Endodermal cell (in vitro differentiated cells): ENCODE results near the gene PDE5A. TPM values are rescaled to one million over a fixed set of nuclear protein-coding genes. Genes with fewer than 3 reads are reported as not detected.

Experiments used
- DNase-seq: peaks from one replicate; pipeline ENCODE4 v3.0.0-alpha.2; 2017
- H3K27ac ChIP-seq: 2 replicates; pipeline ENCODE4 v1.5.1; 2013; ENCODE audit warnings: mild to moderate bottlenecking, low read depth, low read length, moderate library complexity
- H3K27me3 ChIP-seq: 2 replicates; pipeline ENCODE4 v1.6.1; 2013; ENCODE audit warnings: mild to moderate bottlenecking, low read length, moderate library complexity; ENCODE audit not compliant: insufficient read depth, control insufficient read depth, poor library complexity, severe bottlenecking
- H3K36me3 ChIP-seq: 2 replicates; pipeline ENCODE4 v1.7.0; 2013; ENCODE audit warnings: mild to moderate bottlenecking, low read length, moderate library complexity; ENCODE audit not compliant: control insufficient read depth, insufficient read depth
- H3K4me1 ChIP-seq: one replicate; pipeline ENCODE4 v1.7.0; 2013; ENCODE audit warnings: low read length; ENCODE audit not compliant: control insufficient read depth, insufficient read depth
- H3K4me3 ChIP-seq: 2 replicates; pipeline ENCODE4 v1.5.1; 2013; ENCODE audit warnings: mild to moderate bottlenecking, low read length, moderate library complexity
- H3K9ac ChIP-seq: 2 replicates; pipeline ENCODE4 v1.6.1; 2013; ENCODE audit warnings: mild to moderate bottlenecking, low read length, moderate library complexity; ENCODE audit not compliant: poor library complexity, severe bottlenecking; ENCODE audit errors: extremely low read depth
- H3K9me3 ChIP-seq: 2 replicates; pipeline ENCODE4 v1.6.1; 2013; ENCODE audit warnings: mild to moderate bottlenecking, low read length, moderate library complexity; ENCODE audit not compliant: control insufficient read depth
- H3K27ac Mint-ChIP-seq: 2 replicates; pipeline ENCODE4 v1.8.0; 2020; ENCODE audit warnings: mixed read lengths
- H3K27me3 Mint-ChIP-seq: 2 replicates; pipeline ENCODE4 v1.8.0; 2021; ENCODE audit warnings: mild to moderate bottlenecking, mixed read lengths; ENCODE audit not compliant: insufficient read depth
- H3K36me3 Mint-ChIP-seq: 2 replicates; pipeline ENCODE4 v1.8.0; 2020; ENCODE audit warnings: low read depth, mixed read lengths
- H3K4me1 Mint-ChIP-seq: 2 replicates; pipeline ENCODE4 v1.8.0; 2020; ENCODE audit warnings: mixed read lengths
- H3K4me3 Mint-ChIP-seq: 2 replicates; pipeline ENCODE4 v1.8.0; 2020; ENCODE audit warnings: mild to moderate bottlenecking, moderate library complexity, mixed read lengths
- H3K9me3 Mint-ChIP-seq: 2 replicates; pipeline ENCODE4 v1.8.0; 2020; ENCODE audit warnings: mild to moderate bottlenecking, mixed read lengths
- CTCF ChIP-seq: fragments of 200-600 bp; sonication (generic); conservative IDR thresholded peaks from 2 replicates; pipeline ENCODE4 v1.5.0; 2021; ENCODE audit warnings: antibody characterized with exemption, mild to moderate bottlenecking
- WGBS, 2 experiments: methylation state at CpG; one replicate each; pipeline versions ENCODE4 v1.1.5 to v1.1.7; 2013; ENCODE audit warnings: missing lambda C conversion rate in 2 of 2, mixed read lengths in 1 of 2; ENCODE audit not compliant: insufficient coverage in 1 of 2, insufficient read length in 1 of 2; 5-methylcytosine and 5-hydroxymethylcytosine counted together
- total RNA-seq, 2 donors: library from RNA; stranded (reverse); fragmentation: NEBNext Ultra II Directional in 1 of 2; extraction: Animal tissue kit (Norgen Biotek cat#: 25700) in 1 of 2; gene quantifications; 2 replicates in 1 of 2; 3 replicates in 1 of 2; pipeline ENCODE4 v1.2.1, GENCODE V29; 2021

The PDE5A gene
- total RNA-seq, 2 donors from 2014 or later: 36.3 to 37.8 TPM

- H3K4me3 ChIP-seq: no peak overlapping the region
- no peak overlapping the region for H3K27ac ChIP-seq
- Mint-ChIP-seq H3K9me3 (no peaks in the 10 kb centered on the region), H3K4me3 (no peak overlapping the region), H3K27me3 (peaks cover 3% of the 10 kb centered on the region), H3K4me1 (peaks cover 2% of the 10 kb centered on the region), H3K36me3 (no peaks in the 10 kb centered on the region), H3K27ac (no peak overlapping the region)
- DNase-seq: no peak
- H3K9me3 ChIP-seq: no peaks in the 10 kb centered on the region
- H3K4me1 ChIP-seq: peaks cover 2% of the 10 kb centered on the region
- no peak overlapping the region for H3K9ac ChIP-seq
- no peaks in the 10 kb centered on the region for H3K27me3 ChIP-seq
- 100% methylated on average over 1 of the region's 1 CpG; no CpG with 5 or more reads in 1 of the 2 experiments for WGBS, 2 experiments
- no peak for TF ChIP-seq CTCF
- H3K36me3 ChIP-seq: no peaks in the 10 kb centered on the region
Measured at GRCh38 chr4:119652998-119653397, 24.4 kb upstream of the PDE5A start.

GRCh38 chr4:119648398-119648797 lies 19.8 kb upstream of the PDE5A start:
- WGBS, 2 experiments: 81% methylated on average over 2 of the region's 2 CpGs; no CpG with 5 or more reads in 1 of the 2 experiments

GRCh38 chr4:119647558-119647957 lies 19.0 kb upstream of the PDE5A start:
- Histone ChIP-seq H3K9me3 (no peaks in the 10 kb centered on the region), H3K4me1 (peaks cover 2% of the 10 kb centered on the region), H3K4me3 (no peak overlapping the region), H3K36me3 (no peaks in the 10 kb centered on the region), H3K9ac (no peak overlapping the region), H3K27me3 (no peaks in the 10 kb centered on the region), H3K27ac (no peak overlapping the region)
- no peak for TF ChIP-seq CTCF
- no peak for DNase-seq
- peaks cover 2% of the 10 kb centered on the region for H3K4me1 Mint-ChIP-seq
- no peak overlapping the region for H3K4me3 Mint-ChIP-seq
- H3K27me3 Mint-ChIP-seq: peaks cover 3% of the 10 kb centered on the region
- no peaks in the 10 kb centered on the region for H3K9me3 Mint-ChIP-seq
- H3K27ac Mint-ChIP-seq: no peak overlapping the region
- WGBS, 2 experiments: 95 to 96% methylated on average over 3 of the region's 3 CpGs
- H3K36me3 Mint-ChIP-seq: no peaks in the 10 kb centered on the region

More at GRCh38 chr4:119648398-119648797, 19.8 kb upstream of the PDE5A start:
- Histone ChIP-seq H3K27ac (no peak overlapping the region), H3K27me3 (no peaks in the 10 kb centered on the region), H3K4me3 (no peak overlapping the region), H3K9ac (no peak overlapping the region), H3K9me3 (no peaks in the 10 kb centered on the region), H3K4me1 (peaks cover 2% of the 10 kb centered on the region), H3K36me3 (no peaks in the 10 kb centered on the region)
- Mint-ChIP-seq H3K27ac (no peak overlapping the region), H3K4me3 (no peak overlapping the region), H3K4me1 (peaks cover 2% of the 10 kb centered on the region), H3K36me3 (no peaks in the 10 kb centered on the region), H3K27me3 (peaks cover 3% of the 10 kb centered on the region), H3K9me3 (no peaks in the 10 kb centered on the region)
- TF ChIP-seq CTCF: no peak
- no peak for DNase-seq
